LNCaP clone FGC (cell line): ENCODE data around the gene RAP2C.
A peak's percentile ranks its signal among the peaks of the same experiment; 100 is the strongest.

ENCODE experiments used
- DNase-seq: peaks from one replicate; pipeline ENCODE4 v3.0.0-alpha.2; 2011; ENCODE audit warnings: low read depth
- H3K4me3 ChIP-seq: 2 replicates; pipeline ENCODE4 v1.5.1; 2011; ENCODE audit warnings: mild to moderate bottlenecking, low read depth, low read length, control low read depth
- TF ChIP-seq, protein P1 (sequence below): IDR thresholded peaks from 2 replicates; pipeline ENCODE4 v1.5.1; 2012; ENCODE audit warnings: mild to moderate bottlenecking; ENCODE audit not compliant: control insufficient read depth, insufficient read depth; ENCODE audit errors: extremely low read depth

RAP2C gene

GRCh38 chrX:132235488-132235887 is 16.2 kb upstream of the RAP2C start:
- no peak overlapping the region for H3K4me3 ChIP-seq
- TF ChIP-seq, protein P1, sequence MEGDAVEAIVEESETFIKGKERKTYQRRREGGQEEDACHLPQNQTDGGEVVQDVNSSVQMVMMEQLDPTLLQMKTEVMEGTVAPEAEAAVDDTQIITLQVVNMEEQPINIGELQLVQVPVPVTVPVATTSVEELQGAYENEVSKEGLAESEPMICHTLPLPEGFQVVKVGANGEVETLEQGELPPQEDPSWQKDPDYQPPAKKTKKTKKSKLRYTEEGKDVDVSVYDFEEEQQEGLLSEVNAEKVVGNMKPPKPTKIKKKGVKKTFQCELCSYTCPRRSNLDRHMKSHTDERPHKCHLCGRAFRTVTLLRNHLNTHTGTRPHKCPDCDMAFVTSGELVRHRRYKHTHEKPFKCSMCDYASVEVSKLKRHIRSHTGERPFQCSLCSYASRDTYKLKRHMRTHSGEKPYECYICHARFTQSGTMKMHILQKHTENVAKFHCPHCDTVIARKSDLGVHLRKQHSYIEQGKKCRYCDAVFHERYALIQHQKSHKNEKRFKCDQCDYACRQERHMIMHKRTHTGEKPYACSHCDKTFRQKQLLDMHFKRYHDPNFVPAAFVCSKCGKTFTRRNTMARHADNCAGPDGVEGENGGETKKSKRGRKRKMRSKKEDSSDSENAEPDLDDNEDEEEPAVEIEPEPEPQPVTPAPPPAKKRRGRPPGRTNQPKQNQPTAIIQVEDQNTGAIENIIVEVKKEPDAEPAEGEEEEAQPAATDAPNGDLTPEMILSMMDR, result no peak
- DNase-seq, result no peak

DNA sequence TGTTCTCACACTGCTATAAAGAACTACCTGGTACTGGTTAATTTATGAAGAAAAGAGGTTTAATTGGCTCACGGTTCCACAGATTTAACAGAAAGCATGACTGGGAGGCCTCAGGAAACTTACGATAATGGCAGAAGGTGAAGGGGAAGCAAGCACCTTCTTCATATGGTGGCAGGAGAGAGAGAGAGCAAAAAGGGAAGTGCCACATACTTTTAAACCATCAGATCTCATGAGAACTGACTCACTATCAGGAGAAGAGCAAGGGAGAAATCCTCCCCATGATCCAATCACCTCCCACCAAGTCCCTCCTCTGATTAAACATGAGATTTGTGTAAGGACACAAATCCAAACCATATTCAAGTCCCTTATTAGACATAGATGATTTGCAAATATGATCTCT is 12.3 kb upstream of the RAP2C start:
- TF ChIP-seq, protein P1, result no peak
- H3K4me3 ChIP-seq, result no peak overlapping the region
- DNase-seq, result no peak

DNA sequence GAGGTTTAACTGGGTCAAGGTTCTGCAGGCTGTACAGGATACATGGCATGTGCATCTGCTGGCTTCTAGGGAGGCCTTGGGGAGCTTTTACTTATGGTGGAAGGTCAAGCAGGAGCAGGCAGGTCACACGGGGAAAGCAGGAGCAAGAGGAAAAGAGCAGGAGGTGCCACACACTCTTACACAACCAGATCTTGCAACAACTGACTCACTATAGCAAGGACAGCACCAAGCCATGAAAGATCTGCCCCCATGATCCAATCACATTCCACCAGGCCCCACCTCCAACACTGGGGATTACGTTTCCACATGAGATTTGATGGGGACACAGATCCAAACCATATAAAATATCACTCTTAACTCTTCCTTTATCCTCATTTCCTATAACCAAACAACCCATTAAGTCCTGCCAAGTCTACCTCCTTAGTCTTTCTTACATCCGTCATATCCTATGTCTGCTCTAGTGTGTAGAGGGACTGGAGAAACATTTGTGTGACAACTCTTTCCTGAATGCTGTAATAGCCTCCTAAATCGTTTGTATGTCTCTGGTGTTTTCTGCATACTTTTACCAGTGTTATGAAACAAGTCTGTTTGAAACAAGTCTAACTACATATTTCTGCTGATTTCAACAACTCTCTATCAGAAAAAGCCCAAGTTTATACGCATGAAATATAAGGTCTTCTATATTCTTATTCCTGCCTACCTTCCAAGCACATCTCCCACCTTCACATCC is 8.3 kb upstream of the RAP2C start:
- H3K4me3 ChIP-seq, result no peak overlapping the region
- no peak for DNase-seq
- TF ChIP-seq, protein P1, result no peak

DNA sequence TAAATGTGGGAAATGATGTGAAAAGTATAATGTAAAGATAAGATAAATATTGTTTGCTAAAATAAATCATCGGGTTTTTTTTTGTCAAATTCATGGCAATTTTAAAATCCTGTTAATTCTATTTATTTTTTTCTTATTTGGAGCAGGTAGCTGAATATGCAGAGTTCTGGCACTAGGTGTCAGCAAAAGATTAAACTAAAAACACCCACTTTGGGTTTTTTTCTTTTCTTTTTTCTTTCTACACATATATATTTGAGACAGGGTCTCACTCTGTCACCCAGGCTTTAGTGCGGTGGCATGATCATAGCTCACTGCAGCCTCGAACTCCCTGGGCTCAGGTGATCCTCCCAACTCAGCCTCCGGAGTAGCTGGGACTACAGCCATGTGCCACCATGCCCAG is 6.9 kb upstream of the RAP2C start:
- DNase-seq, result no peak
- H3K4me3 ChIP-seq, result no peak overlapping the region
- TF ChIP-seq, protein P1, result peak; percentile 42

GRCh38 chrX:132218100-132218812 is 991 bp downstream of the RAP2C start:
- peak; percentile 53 for DNase-seq
- peak overlapping the region; percentile 70 for H3K4me3 ChIP-seq
- TF ChIP-seq, protein P1, result no peak

- peak overlapping the region; percentile 70 for H3K4me3 ChIP-seq
- no peak for DNase-seq
- TF ChIP-seq, protein P1, result no peak
These were observed 1.8 kb downstream of the RAP2C start for GRCh38 chrX:132217203-132218073.
